Prostate gland (tissue), 2 donors: Measurements from ENCODE around the gene SLC16A8. TPM values are rescaled to one million over a fixed set of nuclear protein-coding genes. Genes with fewer than 3 reads are reported as not detected.
A peak's percentile ranks its signal among the peaks of the same experiment; 100 is the strongest.

Experiments
- DNase-seq: peaks from one replicate; pipeline ENCODE4 v3.0.0-alpha.2; 2019; ENCODE audit warnings: low spot score
- H3K27ac ChIP-seq, 2 donors: fragments of 200-600 bp; sonication (generic); 2 replicates each; pipeline ENCODE4 v1.5.1; 2017 to 2019
- H3K27me3 ChIP-seq: fragments of 200-600 bp; sonication (generic); replicated peaks from 2 replicates; pipeline ENCODE4 v1.5.1; 2019; ENCODE audit not compliant: insufficient read depth
- H3K36me3 ChIP-seq, 2 donors: fragments of 200-600 bp; sonication (generic); 1 replicate in 1 of 2; 2 replicates in 1 of 2; pipeline versions ENCODE4 v1.5.1 to v1.8.1; 2017 to 2019
- H3K4me1 ChIP-seq: fragments of 200-600 bp; sonication (generic); replicated peaks from 2 replicates; pipeline ENCODE4 v1.5.1; 2019
- H3K4me3 ChIP-seq, 2 donors: fragments of 200-600 bp; sonication (generic); 2 replicates each; pipeline ENCODE4 v1.5.1; 2017 to 2019
- H3K9me3 ChIP-seq: fragments of 200-600 bp; sonication (generic); 2 replicates; pipeline ENCODE4 v1.5.1; 2017
- CTCF ChIP-seq, 4 experiments: fragments of 200-600 bp in 2 of 4; fragments of 450-650 bp in 2 of 4; sonication (generic) in 2 of 4; IDR thresholded peaks; 1 replicate in 3 of 4; 2 replicates in 1 of 4; pipeline ENCODE4 v1.5.1; 2016 to 2019; ENCODE audit warnings: antibody characterized with exemption in 4 of 4, mild to moderate bottlenecking in 2 of 4, moderate library complexity in 2 of 4
- POLR2A ChIP-seq: fragments of 450-650 bp; IDR thresholded peaks from one replicate; pipeline ENCODE4 v1.6.1; 2016; ENCODE audit warnings: antibody characterized with exemption, mild to moderate bottlenecking
- POLR2AphosphoS5 ChIP-seq: sonication (generic); formaldehyde crosslinking; IDR thresholded peaks from one replicate; pipeline ENCODE4 v1.6.1; 2017; ENCODE audit warnings: antibody characterized with exemption
- WGBS: methylation state at CpG from one replicate; pipeline ENCODE4 v1.1.5; 2018; 5-methylcytosine and 5-hydroxymethylcytosine counted together
- intact Hi-C: fragments of 100-400 bp; cut with DNase I; formaldehyde crosslinking; loops from one replicate; pipeline ENCODE4 v1.14.2; 2022
- total RNA-seq, 2 donors: library from RNA; depleted of rRNA; stranded (reverse); fragments of >200 nt; gene quantifications; one replicate each; pipeline ENCODE4 v1.1.0, GENCODE V29; 2016

The SLC16A8 gene
- total RNA-seq, 2 donors from 2014 or later = 0.28 to 0.59 TPM

DNA sequence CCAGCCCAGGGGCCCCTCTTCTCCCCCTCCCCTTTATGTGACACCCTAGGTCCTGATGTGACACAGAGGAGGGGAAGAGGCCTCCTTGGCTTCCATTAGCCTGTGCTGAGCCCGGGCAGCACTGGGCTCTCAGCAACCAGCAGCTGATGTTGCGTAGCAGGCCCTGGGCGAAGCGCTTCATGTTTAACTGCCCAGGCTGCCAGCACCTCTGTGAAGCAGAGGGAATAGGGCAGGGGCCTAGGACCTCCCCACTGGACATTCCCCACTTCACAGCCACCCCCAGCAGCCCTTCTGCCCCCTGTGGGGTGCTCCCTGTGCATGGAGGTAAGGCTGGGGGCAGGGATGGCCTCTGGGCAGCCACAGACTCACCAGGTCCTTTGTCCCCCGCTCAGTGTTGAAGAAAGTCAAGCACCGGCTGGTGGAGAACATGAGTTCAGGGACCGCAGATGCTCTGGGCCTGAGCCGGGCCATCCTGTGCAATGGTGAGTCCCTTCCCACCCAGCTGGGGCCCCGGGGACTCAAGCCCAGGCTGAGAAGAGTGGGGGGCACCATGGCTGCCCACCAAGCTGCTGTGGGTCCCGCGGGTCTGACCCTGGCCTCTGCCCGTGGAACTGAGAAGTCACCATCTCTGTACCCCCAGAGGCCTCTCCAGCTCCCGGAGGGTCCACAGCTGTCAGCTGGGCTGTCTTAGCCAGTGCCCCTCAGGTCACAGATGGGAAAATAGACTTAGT, 15.2 kb downstream of the SLC16A8 start:
- intact Hi-C loops = no loop called here
- H3K9me3 ChIP-seq = no peaks in the 10 kb centered on the region
- peak overlapping the region; percentile 80 to 95 for H3K27ac ChIP-seq
- H3K4me1 ChIP-seq = peaks cover 14% of the 10 kb centered on the region
- H3K36me3 ChIP-seq = peaks cover 15 to 33% of the 10 kb centered on the region in 2 donors
- no peak overlapping the region for H3K4me3 ChIP-seq
- 91% methylated on average over 10 of the region's 13 CpGs for WGBS
- H3K27me3 ChIP-seq = no peaks in the 10 kb centered on the region
- TF ChIP-seq POLR2AphosphoS5 (no peak), CTCF (IDR thresholded peaks at IDR 0.05) (no peak), POLR2A (no peak)
- DNase-seq = no peak

DNA sequence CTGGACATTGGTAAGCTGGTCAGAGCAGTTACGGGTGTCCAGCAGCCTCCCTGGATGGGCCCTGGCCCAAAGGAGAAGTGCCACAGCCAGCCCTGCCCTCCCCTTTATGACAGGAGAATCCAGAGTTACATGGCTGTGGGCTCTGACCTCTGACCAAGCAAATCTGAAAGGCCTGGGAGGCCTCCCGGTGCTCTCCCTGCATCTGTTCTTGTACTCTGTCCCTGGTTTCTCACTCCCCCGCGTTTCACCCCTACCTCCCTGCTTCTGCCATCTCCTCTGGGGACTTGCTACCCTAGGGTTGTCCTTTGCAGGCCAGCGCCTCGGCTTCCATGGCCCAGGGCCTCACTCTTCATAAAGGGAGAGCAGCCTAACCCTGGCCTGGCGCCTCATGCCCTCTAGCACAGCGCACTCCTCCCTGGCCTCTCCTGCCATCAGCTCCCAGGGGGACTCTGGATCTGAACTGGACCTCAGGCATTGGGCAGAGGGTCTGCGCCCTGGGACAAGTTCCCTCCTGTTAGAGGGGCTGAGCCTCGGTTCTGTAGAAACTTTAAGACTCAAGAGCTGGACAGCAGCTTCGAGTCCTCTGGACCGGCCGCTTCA, 16.1 kb downstream of the SLC16A8 start:
- intact Hi-C loops = no loop called here
- no peak for DNase-seq

DNA sequence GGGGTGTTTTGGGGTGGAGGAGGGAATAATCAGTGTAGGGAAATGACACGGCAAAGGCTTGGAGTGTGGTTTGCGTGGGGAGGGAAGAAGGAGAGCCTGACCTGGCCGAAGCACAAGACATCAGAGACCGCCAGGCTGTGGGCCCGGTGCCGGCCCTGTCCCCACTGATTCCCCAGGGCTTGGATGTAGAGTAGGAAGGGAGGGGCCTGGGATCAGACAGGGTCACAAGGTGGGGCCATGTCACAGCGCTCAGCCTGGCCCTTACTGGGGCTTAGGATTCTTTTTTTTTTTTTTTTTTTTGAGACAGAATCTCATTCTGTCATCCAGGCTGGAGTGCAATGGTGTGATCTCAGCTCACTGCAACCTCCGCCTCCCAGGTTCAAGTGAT, 17.0 kb downstream of the SLC16A8 start:
- Histone ChIP-seq H3K9me3 (no peaks in the 10 kb centered on the region), H3K36me3 (peaks cover 11 to 17% of the 10 kb centered on the region in 2 donors), H3K27ac (peak overlapping the region; percentile 16 to 95), H3K27me3 (no peaks in the 10 kb centered on the region), H3K4me1 (peaks cover 17% of the 10 kb centered on the region), H3K4me3 (no peak overlapping the region)
- TF ChIP-seq POLR2A = no peak
- TF ChIP-seq CTCF (IDR thresholded peaks at IDR 0.05) = no peak
- no peak for TF ChIP-seq POLR2AphosphoS5
- intact Hi-C loops = no loop called here
- WGBS = 80% methylated on average over 8 of the region's 8 CpGs
- DNase-seq = no peak

More for the DNA sequence above, 16.1 kb downstream of the SLC16A8 start:
- Histone ChIP-seq H3K4me1 (peaks cover 17% of the 10 kb centered on the region), H3K9me3 (no peaks in the 10 kb centered on the region), H3K4me3 (no peak overlapping the region), H3K36me3 (peaks cover 13 to 24% of the 10 kb centered on the region in 2 donors), H3K27ac (peak overlapping the region; percentile 80 to 95), H3K27me3 (no peaks in the 10 kb centered on the region)
- 86% methylated on average over 12 of the region's 13 CpGs for WGBS
- TF ChIP-seq POLR2A = no peak
- TF ChIP-seq POLR2AphosphoS5 = no peak
- TF ChIP-seq CTCF (IDR thresholded peaks at IDR 0.05) = no peak

- no peaks in the 10 kb centered on the region for H3K27me3 ChIP-seq
- no peak overlapping the region for H3K4me3 ChIP-seq
- 77% methylated on average over 12 of the region's 13 CpGs for WGBS
- TF ChIP-seq POLR2AphosphoS5 (no peak), POLR2A (no peak), CTCF (IDR thresholded peaks at IDR 0.05) (no peak)
- no peak for DNase-seq
- peaks cover 11 to 17% of the 10 kb centered on the region in 2 donors for H3K36me3 ChIP-seq
- H3K9me3 ChIP-seq = no peaks in the 10 kb centered on the region
- peaks cover 17% of the 10 kb centered on the region for H3K4me1 ChIP-seq
- peak overlapping the region; percentile 16 to 95 for H3K27ac ChIP-seq
- intact Hi-C loops = no loop called here
These were observed 17.5 kb downstream of the SLC16A8 start for GRCh38 chr22:38066381-38067027.
